K562 (cell line): Measurements from ENCODE around the gene MTG2.

Experiments
- ADNP ChIP-seq: fragments of 200-800 bp; sonication (Bioruptor generic); IDR thresholded peaks from 2 replicates; pipeline ENCODE4 v1.6.1; 2016; ENCODE audit warnings: missing genetic modification characterization, missing compliant biosample characterization
- ATF7 ChIP-seq: fragments of 450-650 bp; IDR thresholded peaks from 2 replicates; pipeline ENCODE4 v1.7.1; 2014; ENCODE audit warnings: mild to moderate bottlenecking, moderate library complexity
- CEBPB ChIP-seq: fragments of 450-650 bp; IDR thresholded peaks from 2 replicates; pipeline ENCODE4 v1.6.1; 2016; ENCODE audit warnings: missing genetic modification characterization, missing compliant biosample characterization
- ESRRA ChIP-seq: fragments of 450-650 bp; IDR thresholded peaks from 2 replicates; pipeline ENCODE4 v1.6.1; 2014; ENCODE audit warnings: low read depth, mild to moderate bottlenecking, moderate library complexity, borderline replicate concordance
- MTA1 ChIP-seq: fragments of 450-650 bp; IDR thresholded peaks from 2 replicates; pipeline ENCODE4 v1.6.1; 2017; ENCODE audit warnings: borderline replicate concordance
- MTA3 ChIP-seq: fragments of 450-650 bp; formaldehyde crosslinking; IDR thresholded peaks from 2 replicates; pipeline ENCODE4 v1.6.1; 2017; ENCODE audit warnings: mild to moderate bottlenecking, borderline replicate concordance
- NFE2L1 ChIP-seq: fragments of 450-650 bp; IDR thresholded peaks from 2 replicates; pipeline ENCODE4 v1.6.1; 2016; ENCODE audit warnings: missing genetic modification characterization, low read depth, mild to moderate bottlenecking, missing compliant biosample characterization, moderate library complexity, borderline replicate concordance
- POLR2A ChIP-seq: fragments of 450-650 bp; conservative IDR thresholded peaks from 2 replicates; pipeline ENCODE4 v1.6.1; 2016
- POLR2G ChIP-seq: fragments of 200-400 bp; formaldehyde crosslinking; IDR thresholded peaks from 2 replicates; pipeline ENCODE4 v1.6.1; 2017; ENCODE audit warnings: low read depth, mild to moderate bottlenecking, antibody characterized with exemption, low read length, moderate library complexity
- TBP ChIP-seq: optimal IDR thresholded peaks from 2 replicates; pipeline ENCODE3; 2011; ENCODE audit warnings: low read depth, low read length, improper control_type of control experiment
- YY1 ChIP-seq, 3 experiments: IDR thresholded peaks; 2 replicates each; pipeline ENCODE4 v1.6.1; 2011; ENCODE audit warnings: low read length in 2 of 3, mild to moderate bottlenecking in 2 of 3, moderate library complexity in 2 of 3, borderline replicate concordance in 1 of 3, control low read depth in 1 of 3, low read depth in 1 of 3; ENCODE audit not compliant: insufficient read depth in 3 of 3, insufficient replicate concordance in 2 of 3, control insufficient read depth in 1 of 3, insufficient read length in 1 of 3; ENCODE audit errors: extremely low read depth in 1 of 3
- TF ChIP-seq, protein P1 (sequence below), 2 experiments: fragments of 450-650 bp; conservative IDR thresholded peaks; 2 replicates each; pipeline ENCODE4 v1.6.1; 2017; ENCODE audit warnings: mild to moderate bottlenecking in 2 of 2, moderate library complexity in 2 of 2
- TF ChIP-seq, protein P2 (sequence below), 3 experiments: IDR thresholded peaks in 2 of 3; conservative IDR thresholded peaks in 1 of 3; 2 replicates each; pipeline ENCODE4 v1.5.1; 2011 to 2012; ENCODE audit warnings: low read length in 3 of 3, mild to moderate bottlenecking in 3 of 3, control low read depth in 2 of 3, improper control_type of control experiment in 1 of 3, inconsistent platforms in 1 of 3, low read depth in 1 of 3, mixed read lengths in 1 of 3, moderate library complexity in 1 of 3; ENCODE audit not compliant: insufficient read depth in 2 of 3
- TF ChIP-seq, protein P3 (sequence below): fragments of 450-650 bp; IDR thresholded peaks from 2 replicates; pipeline ENCODE4 v1.6.1; 2018; ENCODE audit not compliant: partially characterized antibody

DNA sequence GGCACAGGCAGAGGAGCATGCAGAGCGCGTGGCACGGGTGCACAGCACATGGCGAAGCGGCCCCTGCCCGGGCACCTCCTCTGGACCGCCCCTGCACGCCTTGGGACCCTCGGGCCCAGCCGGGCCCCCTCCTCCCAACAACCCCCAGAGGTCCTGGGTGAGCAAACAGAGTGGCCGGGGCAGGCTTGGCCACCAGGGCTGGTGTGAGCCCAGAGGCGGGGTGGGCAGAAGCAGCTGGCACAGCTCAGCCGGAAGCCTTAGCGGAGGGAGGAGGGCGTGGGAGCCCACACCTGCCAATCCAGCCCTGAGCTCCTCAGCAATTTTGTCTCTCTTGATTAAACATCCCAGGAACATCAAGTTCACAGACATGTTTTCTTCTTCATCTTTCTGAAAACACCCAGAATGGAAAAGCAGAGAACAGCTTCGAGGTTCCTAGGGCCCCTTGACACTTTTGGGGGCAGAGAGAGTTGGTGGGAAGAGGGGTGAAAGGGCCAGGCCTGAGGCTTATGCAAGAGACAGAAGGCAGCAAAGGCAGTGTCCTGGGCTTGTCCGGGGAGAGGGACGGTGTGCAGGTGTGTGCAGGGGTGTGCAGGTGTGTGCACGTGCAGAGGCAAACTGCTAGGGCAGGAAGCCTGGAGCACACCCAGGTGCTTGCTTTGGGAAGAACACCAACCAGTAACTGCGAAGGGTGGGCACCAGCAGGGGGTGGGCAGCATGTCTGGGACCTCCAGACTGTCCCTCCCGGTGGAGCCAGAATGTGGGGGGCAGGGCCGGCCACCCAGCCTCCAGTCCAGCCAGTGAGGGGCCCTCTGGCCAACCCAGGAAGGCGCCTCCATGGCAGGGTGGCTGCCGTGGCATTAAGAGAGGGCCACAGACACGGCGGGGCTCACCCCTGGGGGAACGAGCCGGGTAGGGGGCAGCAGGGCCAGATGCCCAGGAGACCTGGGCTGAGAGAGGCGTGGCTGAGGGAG lies 32.5 kb downstream of the MTG2 start:
- TF ChIP-seq ESRRA (no peak), NFE2L1 (no peak), TBP (no peak), POLR2G (no peak), MTA1 (no peak), CEBPB (tag) (no peak), ATF7 (no peak), ADNP (no peak), MTA3 (no peak), YY1 (IDR thresholded peaks at IDR 0.05; ENCODE audit: borderline replicate concordance in 1 of 3, control insufficient read depth in 1 of 3, extremely low read depth in 1 of 3, insufficient read depth in 3 of 3, insufficient read length in 1 of 3, insufficient replicate concordance in 2 of 3, low read depth in 1 of 3, low read length in 2 of 3) (no peak), POLR2A (no peak)
- TF ChIP-seq, protein P1, sequence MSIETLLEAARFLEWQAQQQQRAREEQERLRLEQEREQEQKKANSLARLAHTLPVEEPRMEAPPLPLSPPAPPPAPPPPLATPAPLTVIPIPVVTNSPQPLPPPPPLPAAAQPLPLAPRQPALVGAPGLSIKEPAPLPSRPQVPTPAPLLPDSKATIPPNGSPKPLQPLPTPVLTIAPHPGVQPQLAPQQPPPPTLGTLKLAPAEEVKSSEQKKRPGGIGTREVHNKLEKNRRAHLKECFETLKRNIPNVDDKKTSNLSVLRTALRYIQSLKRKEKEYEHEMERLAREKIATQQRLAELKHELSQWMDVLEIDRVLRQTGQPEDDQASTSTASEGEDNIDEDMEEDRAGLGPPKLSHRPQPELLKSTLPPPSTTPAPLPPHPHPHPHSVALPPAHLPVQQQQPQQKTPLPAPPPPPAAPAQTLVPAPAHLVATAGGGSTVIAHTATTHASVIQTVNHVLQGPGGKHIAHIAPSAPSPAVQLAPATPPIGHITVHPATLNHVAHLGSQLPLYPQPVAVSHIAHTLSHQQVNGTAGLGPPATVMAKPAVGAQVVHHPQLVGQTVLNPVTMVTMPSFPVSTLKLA (conservative IDR thresholded peaks at IDR 0.05): no peak
- TF ChIP-seq, protein P2, sequence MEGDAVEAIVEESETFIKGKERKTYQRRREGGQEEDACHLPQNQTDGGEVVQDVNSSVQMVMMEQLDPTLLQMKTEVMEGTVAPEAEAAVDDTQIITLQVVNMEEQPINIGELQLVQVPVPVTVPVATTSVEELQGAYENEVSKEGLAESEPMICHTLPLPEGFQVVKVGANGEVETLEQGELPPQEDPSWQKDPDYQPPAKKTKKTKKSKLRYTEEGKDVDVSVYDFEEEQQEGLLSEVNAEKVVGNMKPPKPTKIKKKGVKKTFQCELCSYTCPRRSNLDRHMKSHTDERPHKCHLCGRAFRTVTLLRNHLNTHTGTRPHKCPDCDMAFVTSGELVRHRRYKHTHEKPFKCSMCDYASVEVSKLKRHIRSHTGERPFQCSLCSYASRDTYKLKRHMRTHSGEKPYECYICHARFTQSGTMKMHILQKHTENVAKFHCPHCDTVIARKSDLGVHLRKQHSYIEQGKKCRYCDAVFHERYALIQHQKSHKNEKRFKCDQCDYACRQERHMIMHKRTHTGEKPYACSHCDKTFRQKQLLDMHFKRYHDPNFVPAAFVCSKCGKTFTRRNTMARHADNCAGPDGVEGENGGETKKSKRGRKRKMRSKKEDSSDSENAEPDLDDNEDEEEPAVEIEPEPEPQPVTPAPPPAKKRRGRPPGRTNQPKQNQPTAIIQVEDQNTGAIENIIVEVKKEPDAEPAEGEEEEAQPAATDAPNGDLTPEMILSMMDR (IDR thresholded peaks at IDR 0.05 in 2 of 3, conservative IDR thresholded peaks at IDR 0.05 in 1 of 3; ENCODE audit: insufficient read depth in 2 of 3, low read depth in 1 of 3, low read length in 3 of 3): no peak
- TF ChIP-seq, protein P3, sequence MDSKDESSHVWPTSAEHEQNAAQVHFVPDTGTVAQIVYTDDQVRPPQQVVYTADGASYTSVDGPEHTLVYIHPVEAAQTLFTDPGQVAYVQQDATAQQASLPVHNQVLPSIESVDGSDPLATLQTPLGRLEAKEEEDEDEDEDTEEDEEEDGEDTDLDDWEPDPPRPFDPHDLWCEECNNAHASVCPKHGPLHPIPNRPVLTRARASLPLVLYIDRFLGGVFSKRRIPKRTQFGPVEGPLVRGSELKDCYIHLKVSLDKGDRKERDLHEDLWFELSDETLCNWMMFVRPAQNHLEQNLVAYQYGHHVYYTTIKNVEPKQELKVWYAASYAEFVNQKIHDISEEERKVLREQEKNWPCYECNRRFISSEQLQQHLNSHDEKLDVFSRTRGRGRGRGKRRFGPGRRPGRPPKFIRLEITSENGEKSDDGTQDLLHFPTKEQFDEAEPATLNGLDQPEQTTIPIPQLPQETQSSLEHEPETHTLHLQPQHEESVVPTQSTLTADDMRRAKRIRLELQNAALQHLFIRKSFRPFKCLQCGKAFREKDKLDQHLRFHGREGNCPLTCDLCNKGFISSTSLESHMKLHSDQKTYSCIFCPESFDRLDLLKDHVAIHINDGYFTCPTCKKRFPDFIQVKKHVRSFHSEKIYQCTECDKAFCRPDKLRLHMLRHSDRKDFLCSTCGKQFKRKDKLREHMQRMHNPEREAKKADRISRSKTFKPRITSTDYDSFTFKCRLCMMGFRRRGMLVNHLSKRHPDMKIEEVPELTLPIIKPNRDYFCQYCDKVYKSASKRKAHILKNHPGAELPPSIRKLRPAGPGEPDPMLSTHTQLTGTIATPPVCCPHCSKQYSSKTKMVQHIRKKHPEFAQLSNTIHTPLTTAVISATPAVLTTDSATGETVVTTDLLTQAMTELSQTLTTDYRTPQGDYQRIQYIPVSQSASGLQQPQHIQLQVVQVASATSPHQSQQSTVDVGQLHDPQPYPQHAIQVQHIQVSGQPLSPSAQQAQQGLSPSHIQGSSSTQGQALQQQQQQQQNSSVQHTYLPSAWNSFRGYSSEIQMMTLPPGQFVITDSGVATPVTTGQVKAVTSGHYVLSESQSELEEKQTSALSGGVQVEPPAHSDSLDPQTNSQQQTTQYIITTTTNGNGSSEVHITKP: no peak
